Heart left ventricle (tissue), 13 donors: ENCODE data around the gene SUSD6.

Experiments used
- POLR2A ChIP-seq, 2 donors: fragments of 450-650 bp; IDR thresholded peaks; one replicate each; pipeline ENCODE4 v1.6.1; 2017; ENCODE audit warnings: antibody characterized with exemption in 2 of 2, mild to moderate bottlenecking in 2 of 2, moderate library complexity in 2 of 2
- TF ChIP-seq, protein P1 (sequence below), 12 donors: fragments of 200-600 bp; sonication (generic) in 4 of 12; IDR thresholded peaks; one replicate each; pipeline versions ENCODE4 v1.5.0 to v1.8.0; 2018 to 2022; ENCODE audit warnings: antibody characterized with exemption in 12 of 12, mild to moderate bottlenecking in 5 of 12
- donor health status: ischemic (EF 13 %, LVEDD 7.1; RV severe dilation, severe dysfunction).
- donor health status: DM: no; HTN: yes; CAD: no.
- donor health status: DM: no; HTN: no; CAD: no.
- donor health status: ischemic (EF 25% LVEDD 6.9; RV normal size, moderate dysfunction).
- donor health status: ischemic (EF 25% LVEDD 5.7; RV mildly dilated, moderate dysfunction).
- donor health status: ischemic (EF 35%, LVEDD 5.7; RV mildly dilated, moderate dysfunction).
- donor health status: nonischemic (EF 11% LVEDD 7.7; RV severe dilation, severe dysfunction).
- donor health status: DM: yes; HTN: yes; CAD: no.
- donor health status: PGD.
- donor health status: ischemic (EF 29% LVEDD 5.4; RV normal size, mild dysfunction).
- donor health status: nonischemic (EF 23%, LVEDD 6.1; RV moderate dilation, normal function).

DNA sequence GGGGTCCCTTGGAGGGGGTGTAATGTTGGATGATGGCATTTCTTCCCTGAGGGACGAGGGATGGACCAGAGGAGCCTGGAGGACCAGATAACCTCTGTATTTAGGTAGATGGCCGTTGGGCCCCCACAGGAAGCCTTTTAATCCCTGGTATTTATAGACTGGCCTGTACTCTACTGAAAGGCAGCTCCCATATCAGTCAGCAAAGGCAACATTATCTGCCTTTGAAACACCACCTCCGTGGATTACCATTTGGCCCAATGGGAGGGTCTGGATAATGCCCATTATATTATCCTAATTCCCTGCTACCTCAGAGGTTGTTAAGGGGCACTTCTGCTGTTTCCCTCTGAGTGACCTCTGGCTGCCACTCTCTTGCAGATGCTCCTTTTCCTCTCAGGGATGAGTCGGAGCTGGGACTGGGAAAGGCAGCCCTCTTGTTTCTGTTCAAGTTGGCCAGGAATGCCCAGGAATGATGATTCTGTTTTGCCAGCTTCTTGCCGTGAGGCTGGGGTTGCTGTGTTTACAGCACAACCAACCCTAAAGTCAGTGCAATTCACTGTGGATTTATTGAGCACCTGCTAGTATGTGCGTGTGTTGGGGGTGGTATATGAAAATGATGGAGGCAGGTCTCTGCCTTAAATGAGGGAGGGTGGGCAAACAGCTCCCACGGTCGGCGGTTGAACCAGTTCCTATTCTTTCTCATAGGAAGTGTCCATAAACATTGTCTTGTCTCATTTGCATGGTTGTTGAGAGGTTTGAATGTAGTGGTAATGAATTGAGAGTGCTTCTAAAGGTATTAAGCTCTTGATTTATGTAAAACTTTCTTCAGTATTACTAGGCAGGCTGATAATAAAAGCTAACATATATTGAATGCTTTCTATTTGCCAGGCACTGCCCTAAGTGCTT lies 18.1 kb downstream of the SUSD6 start:
- TF ChIP-seq, protein P1, sequence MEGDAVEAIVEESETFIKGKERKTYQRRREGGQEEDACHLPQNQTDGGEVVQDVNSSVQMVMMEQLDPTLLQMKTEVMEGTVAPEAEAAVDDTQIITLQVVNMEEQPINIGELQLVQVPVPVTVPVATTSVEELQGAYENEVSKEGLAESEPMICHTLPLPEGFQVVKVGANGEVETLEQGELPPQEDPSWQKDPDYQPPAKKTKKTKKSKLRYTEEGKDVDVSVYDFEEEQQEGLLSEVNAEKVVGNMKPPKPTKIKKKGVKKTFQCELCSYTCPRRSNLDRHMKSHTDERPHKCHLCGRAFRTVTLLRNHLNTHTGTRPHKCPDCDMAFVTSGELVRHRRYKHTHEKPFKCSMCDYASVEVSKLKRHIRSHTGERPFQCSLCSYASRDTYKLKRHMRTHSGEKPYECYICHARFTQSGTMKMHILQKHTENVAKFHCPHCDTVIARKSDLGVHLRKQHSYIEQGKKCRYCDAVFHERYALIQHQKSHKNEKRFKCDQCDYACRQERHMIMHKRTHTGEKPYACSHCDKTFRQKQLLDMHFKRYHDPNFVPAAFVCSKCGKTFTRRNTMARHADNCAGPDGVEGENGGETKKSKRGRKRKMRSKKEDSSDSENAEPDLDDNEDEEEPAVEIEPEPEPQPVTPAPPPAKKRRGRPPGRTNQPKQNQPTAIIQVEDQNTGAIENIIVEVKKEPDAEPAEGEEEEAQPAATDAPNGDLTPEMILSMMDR (IDR thresholded peaks at IDR 0.05), result no peak
- TF ChIP-seq POLR2A (IDR thresholded peaks at IDR 0.05), result no peak
